ENCODE measurements around the gene PTPRT. TPM values are rescaled to one million over a fixed set of nuclear protein-coding genes. Genes with fewer than 3 reads are reported as not detected.

The PTPRT gene
- total and polyA plus RNA-seq, 12 donors = 0.04 to 0.53 (median 0.22) TPM; not detected in 1

DNA sequence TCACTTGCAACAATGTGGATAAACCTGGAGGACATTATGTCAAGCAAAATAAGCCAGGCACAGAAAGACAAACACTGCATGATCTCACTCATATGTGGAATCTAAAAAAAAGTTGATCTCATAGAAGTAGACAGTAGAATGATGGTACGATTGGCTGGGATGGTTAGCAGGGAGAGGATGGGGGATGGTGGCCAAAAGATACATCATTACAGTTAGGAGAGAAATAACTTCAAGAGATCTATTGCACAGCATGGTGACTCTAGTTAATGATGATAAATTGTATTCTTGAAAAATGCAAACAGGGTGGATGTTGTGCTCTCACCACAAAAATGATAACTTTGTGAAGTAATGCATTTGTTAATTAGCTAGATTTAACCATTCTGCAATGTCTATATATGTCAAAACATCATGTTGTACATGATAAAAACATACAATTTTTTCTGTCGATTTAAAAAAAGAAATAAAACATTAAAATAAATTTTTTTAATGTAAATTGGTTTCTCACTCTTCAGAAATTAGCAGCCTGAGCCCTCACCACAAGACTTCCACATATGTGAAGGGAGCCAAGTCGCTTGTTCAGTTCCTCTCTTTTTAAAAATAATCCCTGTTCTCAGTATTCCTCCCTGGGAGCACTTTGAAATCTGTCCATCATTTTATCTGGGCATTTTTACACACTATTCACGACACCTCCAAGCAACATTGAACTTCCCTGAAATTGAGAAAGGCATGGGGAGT, 34.2 kb downstream of the PTPRT start:
- H3K27me3 ChIP-seq = peaks cover 0 to 5% (median 0%) of the 10 kb centered on the region in 7 donors
- H3K4me1 ChIP-seq = no peaks in the 10 kb centered on the region
- no peak for ATAC-seq
- intact Hi-C loops (cut with DNase I) = no loop called here
- TF ChIP-seq, protein P1, sequence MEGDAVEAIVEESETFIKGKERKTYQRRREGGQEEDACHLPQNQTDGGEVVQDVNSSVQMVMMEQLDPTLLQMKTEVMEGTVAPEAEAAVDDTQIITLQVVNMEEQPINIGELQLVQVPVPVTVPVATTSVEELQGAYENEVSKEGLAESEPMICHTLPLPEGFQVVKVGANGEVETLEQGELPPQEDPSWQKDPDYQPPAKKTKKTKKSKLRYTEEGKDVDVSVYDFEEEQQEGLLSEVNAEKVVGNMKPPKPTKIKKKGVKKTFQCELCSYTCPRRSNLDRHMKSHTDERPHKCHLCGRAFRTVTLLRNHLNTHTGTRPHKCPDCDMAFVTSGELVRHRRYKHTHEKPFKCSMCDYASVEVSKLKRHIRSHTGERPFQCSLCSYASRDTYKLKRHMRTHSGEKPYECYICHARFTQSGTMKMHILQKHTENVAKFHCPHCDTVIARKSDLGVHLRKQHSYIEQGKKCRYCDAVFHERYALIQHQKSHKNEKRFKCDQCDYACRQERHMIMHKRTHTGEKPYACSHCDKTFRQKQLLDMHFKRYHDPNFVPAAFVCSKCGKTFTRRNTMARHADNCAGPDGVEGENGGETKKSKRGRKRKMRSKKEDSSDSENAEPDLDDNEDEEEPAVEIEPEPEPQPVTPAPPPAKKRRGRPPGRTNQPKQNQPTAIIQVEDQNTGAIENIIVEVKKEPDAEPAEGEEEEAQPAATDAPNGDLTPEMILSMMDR (IDR thresholded peaks at IDR 0.05) = no peak
- H3K9me3 ChIP-seq = no peaks in the 10 kb centered on the region
- no peak overlapping the region for H3K27ac ChIP-seq
- 59 to 61% methylated on average over 4 of the region's 4 CpGs for WGBS, 2 donors
- no peak for DNase-seq
- no peaks in the 10 kb centered on the region for H3K36me3 ChIP-seq
- H3K4me3 ChIP-seq = no peak overlapping the region

DNA sequence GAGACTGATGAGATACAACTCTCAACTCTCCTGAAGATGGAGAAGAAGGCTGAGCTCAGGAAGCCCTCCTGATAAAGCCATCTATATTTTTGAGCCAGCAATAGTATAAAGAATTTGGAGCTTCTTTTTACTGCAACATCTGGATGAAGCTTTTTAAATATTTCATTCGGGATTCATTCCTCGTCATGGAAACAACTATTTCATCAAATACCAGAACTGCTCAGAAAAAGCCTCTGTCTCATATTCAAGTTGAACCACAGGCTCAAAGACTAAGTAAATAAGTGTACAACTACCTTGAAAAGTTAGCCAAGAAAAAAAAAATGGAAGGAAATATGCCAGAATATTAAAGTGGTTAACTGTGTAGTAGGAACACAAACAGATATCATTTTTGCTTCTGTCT, 37.8 kb downstream of the PTPRT start:
- Histone ChIP-seq H3K36me3 (no peaks in the 10 kb centered on the region), H3K4me3 (no peak overlapping the region), H3K4me1 (no peaks in the 10 kb centered on the region), H3K9me3 (no peaks in the 10 kb centered on the region), H3K27me3 (peaks cover 0 to 8% (median 0%) of the 10 kb centered on the region in 7 donors), H3K27ac (no peak overlapping the region)
- DNase-seq (no peak), ATAC-seq (no peak)
- 66 to 69% methylated on average over 2 of the region's 2 CpGs for WGBS, 2 donors
- TF ChIP-seq, protein P1 (IDR thresholded peaks at IDR 0.05) = no peak
- intact Hi-C loops (cut with DNase I) = no loop called here

DNA sequence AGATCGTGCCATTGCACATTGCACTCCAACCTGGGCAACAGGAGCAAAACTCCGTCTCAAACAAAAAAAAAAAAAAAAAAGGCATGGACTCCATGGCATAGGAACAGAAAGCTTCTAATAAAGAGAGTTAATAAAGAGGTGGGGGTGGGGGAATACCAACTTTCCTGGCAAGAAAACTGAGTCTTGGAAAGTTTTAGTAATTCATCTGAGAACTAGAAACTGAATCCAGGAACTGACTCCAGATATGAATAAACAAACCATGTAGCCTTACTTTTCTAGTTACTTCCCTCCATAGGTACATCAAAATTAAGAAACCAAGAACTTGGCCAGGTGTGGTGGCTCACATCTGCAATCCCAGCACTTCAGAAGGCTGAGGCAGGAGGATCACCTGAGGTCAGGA, 38.5 kb downstream of the PTPRT start:
- no peaks in the 10 kb centered on the region for H3K9me3 ChIP-seq
- WGBS, 2 donors = 85 to 89% methylated on average over 2 of the region's 2 CpGs
- TF ChIP-seq, protein P1 (IDR thresholded peaks at IDR 0.05) = no peak
- no peak for ATAC-seq
- intact Hi-C loops (cut with DNase I) = no loop called here
- H3K4me3 ChIP-seq = no peak overlapping the region
- H3K27ac ChIP-seq = no peak overlapping the region
- peaks cover 0 to 3% (median 0%) of the 10 kb centered on the region in 7 donors for H3K27me3 ChIP-seq
- no peaks in the 10 kb centered on the region for H3K36me3 ChIP-seq
- no peak for DNase-seq
- H3K4me1 ChIP-seq = no peaks in the 10 kb centered on the region

DNA sequence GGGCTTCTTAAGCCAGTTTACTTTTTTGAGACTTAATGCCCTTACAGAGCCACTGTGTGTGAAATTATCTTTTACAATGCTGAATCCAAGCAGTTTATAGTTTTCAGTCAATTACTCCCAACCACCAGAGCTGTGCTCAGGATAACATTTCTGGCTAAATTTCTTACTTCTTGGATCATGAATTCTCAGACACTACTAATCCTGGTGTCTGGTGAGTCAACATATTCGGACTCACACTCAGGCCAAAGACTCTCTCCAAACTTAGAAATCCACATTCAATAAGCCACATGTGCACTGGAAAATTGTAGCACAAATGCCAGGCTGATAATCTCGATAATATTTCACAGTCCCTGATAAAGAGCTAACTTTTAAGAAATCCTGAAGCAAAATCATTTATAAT, 49.0 kb downstream of the PTPRT start:
- Histone ChIP-seq H3K36me3 (no peaks in the 10 kb centered on the region), H3K27ac (no peak overlapping the region), H3K9me3 (no peaks in the 10 kb centered on the region), H3K4me1 (no peaks in the 10 kb centered on the region), H3K27me3 (peaks cover 0 to 8% (median 0%) of the 10 kb centered on the region in 7 donors), H3K4me3 (no peak overlapping the region)
- ATAC-seq (peak in 2 of 8 donors; percentile 33 to 39), DNase-seq (no peak)
- TF ChIP-seq, protein P1 (IDR thresholded peaks at IDR 0.05) = no peak
- intact Hi-C loops (cut with DNase I) = no loop called here
- WGBS, 2 donors = 59 to 65% methylated on average over 2 of the region's 2 CpGs

Measured in heart right ventricle (tissue), 16 donors.